Ovary (tissue), 3 donors: ENCODE results near the gene SRRM1.

Experiments
- CTCF ChIP-seq, 3 donors: fragments of 450-650 bp in 2 of 3; fragments of 200-600 bp in 1 of 3; IDR thresholded peaks; one replicate each; pipeline versions ENCODE4 v1.5.1 to v1.8.0; 2016 to 2022; ENCODE audit warnings: antibody characterized with exemption in 3 of 3, mild to moderate bottlenecking in 1 of 3
- EP300 ChIP-seq: sonication (generic); formaldehyde crosslinking; IDR thresholded peaks from one replicate; pipeline ENCODE4 v1.6.1; 2017; ENCODE audit warnings: antibody characterized with exemption
- donor health status: DM: no; HTN: no; CAD: no.

- TF ChIP-seq CTCF (IDR thresholded peaks at IDR 0.05) (no peak), EP300 (no peak)
These were observed 49.4 kb downstream of the SRRM1 start for GRCh38 chr1:24692351-24692980.
